HepG2 (cell line): Measurements from ENCODE around the gene GPAM. TPM values are rescaled to one million over a fixed set of nuclear protein-coding genes. Genes with fewer than 3 reads are reported as not detected.

ENCODE experiments used
- BCL6 ChIP-seq: IDR thresholded peaks from 2 replicates; pipeline ENCODE4 v1.6.1; 2016; ENCODE audit warnings: missing genetic modification reagents, missing compliant biosample characterization
- CEBPB ChIP-seq: IDR thresholded peaks from 2 replicates; pipeline ENCODE4 v1.6.1; 2011; ENCODE audit warnings: low read depth, low read length, improper control_type of control experiment, borderline replicate concordance
- HBP1 ChIP-seq: IDR thresholded peaks from 2 replicates; pipeline ENCODE4 v1.6.1; 2016; ENCODE audit warnings: low read depth, control low read depth
- HOXA3 ChIP-seq: sonication (generic); formaldehyde crosslinking; IDR thresholded peaks from 2 replicates; pipeline ENCODE4 v1.5.0; 2020; ENCODE audit warnings: missing genetic modification reagents
- HOXA5 ChIP-seq: sonication (generic); formaldehyde crosslinking; IDR thresholded peaks from 2 replicates; pipeline ENCODE4 v1.4.0; 2020; ENCODE audit warnings: missing genetic modification reagents
- KLF9 ChIP-seq: IDR thresholded peaks from 2 replicates; pipeline ENCODE4 v1.6.1; 2016; ENCODE audit warnings: low read depth
- LRRFIP1 ChIP-seq: sonication (generic); formaldehyde crosslinking; conservative IDR thresholded peaks from 2 replicates; pipeline ENCODE4 v1.4.0; 2020; ENCODE audit warnings: missing genetic modification reagents
- MEF2D ChIP-seq: sonication (generic); formaldehyde crosslinking; IDR thresholded peaks from 2 replicates; pipeline ENCODE4 v1.5.1; 2020; ENCODE audit warnings: mild to moderate bottlenecking, missing genetic modification reagents
- PAXIP1 ChIP-seq: sonication (generic); formaldehyde crosslinking; conservative IDR thresholded peaks from 2 replicates; pipeline ENCODE4 v1.4.0; 2020; ENCODE audit warnings: mild to moderate bottlenecking, missing genetic modification reagents, moderate library complexity
- PTBP1 ChIP-seq: fragments of 200-400 bp; formaldehyde crosslinking; IDR thresholded peaks from 2 replicates; pipeline ENCODE4 v1.6.1; 2018; ENCODE audit warnings: low read length, low read depth; ENCODE audit not compliant: poor library complexity, severe bottlenecking
- RARA ChIP-seq: IDR thresholded peaks from 2 replicates; pipeline ENCODE4 v1.6.1; 2016; ENCODE audit warnings: missing genetic modification reagents, missing compliant biosample characterization
- SETDB1 ChIP-seq: sonication (generic); formaldehyde crosslinking; IDR thresholded peaks from 2 replicates; pipeline ENCODE4 v1.5.1; 2020; ENCODE audit warnings: missing genetic modification reagents, mild to moderate bottlenecking, borderline replicate concordance
- TOPORS ChIP-seq: sonication (generic); formaldehyde crosslinking; IDR thresholded peaks from 2 replicates; pipeline ENCODE4 v1.8.0; 2023; ENCODE audit warnings: mild to moderate bottlenecking, missing genetic modification reagents
- ZGPAT ChIP-seq: IDR thresholded peaks from 2 replicates; pipeline ENCODE4 v1.6.1; 2016; ENCODE audit warnings: mild to moderate bottlenecking
- ZNF687 ChIP-seq: sonication (generic); formaldehyde crosslinking; IDR thresholded peaks from 2 replicates; pipeline ENCODE4 v1.5.1; 2020; ENCODE audit warnings: mild to moderate bottlenecking, missing genetic modification reagents, moderate library complexity
- ZNF703 ChIP-seq: sonication (generic); formaldehyde crosslinking; IDR thresholded peaks from 2 replicates; pipeline ENCODE4 v1.5.1; 2020; ENCODE audit warnings: missing genetic modification reagents, mild to moderate bottlenecking, moderate library complexity, borderline replicate concordance
- ZNF713 ChIP-seq: sonication (generic); formaldehyde crosslinking; IDR thresholded peaks from 2 replicates; pipeline ENCODE4 v1.4.0; 2020; ENCODE audit warnings: mild to moderate bottlenecking, missing genetic modification reagents
- ZNF792 ChIP-seq: IDR thresholded peaks from 2 replicates; pipeline ENCODE4 v1.6.1; 2016
- polyA plus RNA-seq, 8 experiments: library from polyadenylated mRNA; depleted of rRNA in 3 of 8; stranded (reverse) in 7 of 8; unstranded in 1 of 8; fragments of >200 nt; fragmentation: Illumina TruSeq in 4 of 8; extraction: Trizol in 4 of 8; gene quantifications; 2 replicates each; pipeline versions ENCODE4 v1.2.1 to v1.2.3, GENCODE V29; 2011 to 2016; ENCODE audit warnings: low read depth in 4 of 8, missing spikeins in 1 of 8, mixed read lengths in 1 of 8; ENCODE audit not compliant: insufficient read depth in 1 of 8
- total RNA-seq, 5 experiments: library from RNA; depleted of rRNA; stranded (reverse); fragments of >200 nt; fragmentation: Illumina TruSeq; extraction: Trizol; gene quantifications; 2 replicates each; pipeline ENCODE4 v1.2.3, GENCODE V29; 2016; ENCODE audit warnings: low read depth in 1 of 5

Gene GPAM
- total and polyA plus RNA-seq, 2 of the 13 experiments (the other 11 are each of a cell fraction or from before 2014, with no cell fraction given), result 36.8 to 140 TPM

- peak; percentile 63; the same call in 1 of the 2 replicates for TF ChIP-seq PAXIP1 (CRISPR knock-in tag)
- TF ChIP-seq PTBP1, result no peak
- no peak for TF ChIP-seq ZNF713 (CRISPR knock-in tag)
- 0 out of 2 replicates have a peak, but pooled peaks have one; percentile 43 for TF ChIP-seq CEBPB
- no peak for TF ChIP-seq ZNF792
- no peak for TF ChIP-seq TOPORS
- TF ChIP-seq ZNF687 (CRISPR knock-in tag), result no peak
- no peak for TF ChIP-seq SETDB1 (CRISPR knock-in tag)
- TF ChIP-seq HOXA3 (CRISPR knock-in tag), result 0 out of 2 replicates have a peak, but pooled peaks have one; percentile 16
- no peak for TF ChIP-seq HOXA5 (CRISPR knock-in tag)
- 0 out of 2 replicates have a peak, but pooled peaks have one; percentile 35 for TF ChIP-seq ZGPAT (CRISPR knock-in tag)
- no peak for TF ChIP-seq KLF9 (CRISPR knock-in tag)
- peak; percentile 91 for TF ChIP-seq MEF2D (CRISPR knock-in tag)
- no peak for TF ChIP-seq LRRFIP1
- TF ChIP-seq ZNF703, result no peak
- TF ChIP-seq HBP1, result no peak
- peak; percentile 74 for TF ChIP-seq RARA (CRISPR knock-in tag)
- peak; percentile 92 for TF ChIP-seq BCL6 (CRISPR knock-in tag)
These were observed 6.3 kb downstream of the GPAM start (continued) for GRCh38 chr10:112177247-112177646.
